ENCODE data around the gene CA5B.

CA5B gene

DNA sequence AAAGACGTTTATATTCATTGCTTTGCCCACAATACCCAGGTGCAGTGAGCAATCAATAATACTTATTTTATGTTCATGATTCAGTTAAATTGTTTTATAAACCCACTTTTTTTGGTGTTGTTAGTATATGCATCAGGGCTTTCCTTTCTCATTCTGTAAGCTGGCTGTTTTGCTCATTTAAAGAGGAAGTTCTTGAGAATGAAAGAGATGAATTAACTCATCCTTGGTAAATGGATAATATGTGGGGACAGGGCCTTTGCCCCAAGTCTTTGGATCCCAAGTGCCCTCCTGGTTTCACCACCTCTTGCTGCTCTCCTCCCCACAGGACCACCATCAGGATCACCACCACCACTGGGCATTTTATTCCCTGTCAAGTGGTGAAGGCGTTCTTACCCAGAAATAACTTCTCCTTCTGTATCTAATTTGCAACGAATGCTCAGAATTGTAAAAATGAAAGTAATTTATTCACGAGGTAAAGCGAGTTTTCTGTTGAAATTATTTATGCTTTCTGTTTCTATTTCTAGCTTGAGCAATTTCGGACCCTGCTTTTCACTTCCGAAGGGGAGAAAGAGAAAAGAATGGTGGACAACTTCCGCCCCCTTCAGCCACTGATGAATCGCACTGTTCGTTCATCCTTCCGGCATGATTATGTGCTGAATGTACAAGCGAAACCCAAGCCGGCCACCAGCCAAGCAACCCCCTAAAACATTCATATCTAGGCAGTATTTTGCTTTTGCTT lies 44.1 kb downstream of the CA5B start:
- peak; percentile 2 for DNase-seq (ENCODE audit: low read depth)
- H3K4me3 ChIP-seq (ENCODE audit: low read length) = peak overlapping the region; percentile 9; the same call in 1 of the 2 replicates
- TF ChIP-seq, protein P1, sequence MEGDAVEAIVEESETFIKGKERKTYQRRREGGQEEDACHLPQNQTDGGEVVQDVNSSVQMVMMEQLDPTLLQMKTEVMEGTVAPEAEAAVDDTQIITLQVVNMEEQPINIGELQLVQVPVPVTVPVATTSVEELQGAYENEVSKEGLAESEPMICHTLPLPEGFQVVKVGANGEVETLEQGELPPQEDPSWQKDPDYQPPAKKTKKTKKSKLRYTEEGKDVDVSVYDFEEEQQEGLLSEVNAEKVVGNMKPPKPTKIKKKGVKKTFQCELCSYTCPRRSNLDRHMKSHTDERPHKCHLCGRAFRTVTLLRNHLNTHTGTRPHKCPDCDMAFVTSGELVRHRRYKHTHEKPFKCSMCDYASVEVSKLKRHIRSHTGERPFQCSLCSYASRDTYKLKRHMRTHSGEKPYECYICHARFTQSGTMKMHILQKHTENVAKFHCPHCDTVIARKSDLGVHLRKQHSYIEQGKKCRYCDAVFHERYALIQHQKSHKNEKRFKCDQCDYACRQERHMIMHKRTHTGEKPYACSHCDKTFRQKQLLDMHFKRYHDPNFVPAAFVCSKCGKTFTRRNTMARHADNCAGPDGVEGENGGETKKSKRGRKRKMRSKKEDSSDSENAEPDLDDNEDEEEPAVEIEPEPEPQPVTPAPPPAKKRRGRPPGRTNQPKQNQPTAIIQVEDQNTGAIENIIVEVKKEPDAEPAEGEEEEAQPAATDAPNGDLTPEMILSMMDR (conservative IDR thresholded peaks at IDR 0.05; ENCODE audit: low read length) = no peak

DNA sequence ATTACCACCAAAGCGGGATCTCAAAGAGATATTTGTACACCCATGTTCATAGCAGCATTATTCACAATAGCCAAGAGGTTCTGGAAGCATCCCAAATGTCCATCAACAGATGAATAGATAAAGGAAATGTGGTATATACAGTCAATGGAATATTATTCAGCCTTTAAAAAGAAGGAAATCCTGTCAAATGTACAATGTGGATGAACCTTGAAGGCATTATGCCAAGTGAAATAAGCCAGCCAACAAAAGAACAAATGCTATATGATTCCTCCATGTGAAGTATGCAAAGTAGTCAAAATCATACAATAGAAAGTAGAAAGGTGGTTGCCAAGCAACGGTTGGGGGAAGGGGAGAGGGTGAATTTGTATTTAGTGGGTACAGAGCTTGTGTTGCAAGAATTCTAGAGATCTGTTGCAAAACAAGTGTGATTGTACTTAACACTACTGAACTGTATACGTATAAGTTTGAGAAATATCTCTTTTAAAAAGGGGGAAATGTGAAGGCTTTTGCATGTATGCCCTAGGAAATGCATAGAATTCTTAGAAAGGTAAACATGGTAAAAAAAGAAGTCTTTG lies 47.2 kb downstream of the CA5B start:
- H3K4me3 ChIP-seq (ENCODE audit: low read length) = no peak overlapping the region
- DNase-seq (ENCODE audit: low read depth) = no peak
- TF ChIP-seq, protein P1 (conservative IDR thresholded peaks at IDR 0.05; ENCODE audit: low read length) = no peak

GRCh38 chrX:15786915-15787314 lies 48.8 kb downstream of the CA5B start:
- no peak for DNase-seq (ENCODE audit: low read depth)
- TF ChIP-seq, protein P1 (conservative IDR thresholded peaks at IDR 0.05; ENCODE audit: low read length) = no peak
- H3K4me3 ChIP-seq (ENCODE audit: low read length) = no peak overlapping the region

DNA sequence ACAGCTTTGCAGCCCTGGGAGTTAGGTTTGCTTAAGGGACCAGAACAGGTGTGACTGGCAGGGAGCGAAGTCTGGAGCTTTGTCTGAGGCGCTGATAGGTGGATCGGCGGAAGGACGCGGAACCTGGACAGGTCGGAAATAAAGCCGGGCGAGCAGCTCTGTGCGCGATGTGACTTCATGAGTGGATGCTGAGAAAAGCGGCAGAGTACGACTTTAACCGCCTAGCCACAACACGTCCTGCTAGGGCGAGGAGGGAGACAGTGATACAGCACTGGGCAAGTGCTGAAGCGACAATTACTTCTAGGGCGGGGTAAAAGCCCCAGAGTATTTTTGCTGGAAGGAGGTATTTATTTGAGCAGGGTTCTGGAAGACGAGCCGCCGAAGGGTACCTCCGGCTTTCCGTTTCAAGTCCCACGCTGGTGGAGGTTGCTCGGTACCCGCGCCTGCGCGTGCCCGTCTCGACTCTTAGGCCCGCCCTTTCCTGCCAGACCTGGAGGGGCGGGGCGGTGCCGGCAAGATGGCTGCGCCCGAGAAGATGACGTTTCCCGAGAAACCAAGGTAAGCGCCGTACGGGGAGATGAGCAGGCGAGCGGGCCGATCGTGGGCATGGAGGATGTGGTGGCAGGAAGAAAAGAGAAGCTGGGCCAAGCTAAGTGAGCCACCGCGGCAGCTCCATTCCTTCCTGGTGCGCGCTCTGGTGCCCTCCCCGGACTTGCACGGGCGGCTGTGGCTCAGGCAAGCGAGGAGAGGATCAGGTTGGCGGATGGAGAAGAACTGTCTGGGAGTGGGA lies 52.1 kb downstream of the CA5B start, which contains the start of gene ZRSR2:
Gene ZRSR2 (plus strand): TSS at position 506 of the 790 bp plus-strand sequence. CDS start 12 bp downstream, at position 518.
- H3K4me3 ChIP-seq (ENCODE audit: low read length) = peak within 1 kb of the TSS; percentile 79
- peak; percentile 56 for DNase-seq (ENCODE audit: low read depth)
- TF ChIP-seq, protein P1 (conservative IDR thresholded peaks at IDR 0.05; ENCODE audit: low read length) = no peak

- TF ChIP-seq, protein P1 (conservative IDR thresholded peaks at IDR 0.05; ENCODE audit: low read length) = no peak
- peak; percentile 0 for DNase-seq (ENCODE audit: low read depth)
- peak overlapping the region; percentile 79 for H3K4me3 ChIP-seq (ENCODE audit: low read length)
These were observed 52.8 kb downstream of the CA5B start for GRCh38 chrX:15790769-15791290.

- H3K4me3 ChIP-seq (ENCODE audit: low read length) = no peak overlapping the region
- TF ChIP-seq, protein P1 (conservative IDR thresholded peaks at IDR 0.05; ENCODE audit: low read length) = no peak
- DNase-seq (ENCODE audit: low read depth) = no peak
These were observed 59.6 kb downstream of the CA5B start for GRCh38 chrX:15797707-15798106.

All from AG10803 (cell line).